HG02943 (cell line): ENCODE measurements around the gene AGAP5.
"Not testable (repeated sequence)": the region's sequence is repeated elsewhere in the genome, so short reads cannot be mapped to it uniquely, and the experiment has no call there.

Source experiments
- ATAC-seq: cut with Tn5 transposase; IDR thresholded peaks from one replicate; pipeline ENCODE4 v1.9.1; 2021; ENCODE audit warnings: mild to moderate bottlenecking, low read depth, moderate library complexity; ENCODE audit not compliant: unreplicated experiment

The AGAP5 gene

GRCh38 chr10:73662705-73663104 is 35.2 kb downstream of the AGAP5 start:
- ATAC-seq = not testable (repeated sequence)

DNA sequence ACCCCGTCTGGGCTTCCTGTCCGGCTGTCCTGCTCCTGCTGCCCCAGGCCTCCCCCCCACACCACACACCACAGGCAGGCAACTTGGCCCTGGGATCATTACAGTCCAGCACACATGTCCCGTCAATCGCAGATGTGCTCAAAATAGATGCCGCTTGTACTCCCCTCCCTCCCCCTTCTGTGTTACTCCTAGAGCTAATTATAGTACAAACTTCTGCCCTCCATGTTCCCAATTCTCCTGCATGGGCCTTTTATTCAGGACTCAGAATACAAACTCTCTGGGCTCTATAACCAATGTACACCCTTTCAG is 42.0 kb downstream of the AGAP5 start, which contains the start of gene SYNPO2L:
SYNPO2L (minus strand) TSS at position 40 of the 309 bp plus-strand sequence. CDS start 107 bp downstream, outside the sequence.
- no peak for ATAC-seq

DNA sequence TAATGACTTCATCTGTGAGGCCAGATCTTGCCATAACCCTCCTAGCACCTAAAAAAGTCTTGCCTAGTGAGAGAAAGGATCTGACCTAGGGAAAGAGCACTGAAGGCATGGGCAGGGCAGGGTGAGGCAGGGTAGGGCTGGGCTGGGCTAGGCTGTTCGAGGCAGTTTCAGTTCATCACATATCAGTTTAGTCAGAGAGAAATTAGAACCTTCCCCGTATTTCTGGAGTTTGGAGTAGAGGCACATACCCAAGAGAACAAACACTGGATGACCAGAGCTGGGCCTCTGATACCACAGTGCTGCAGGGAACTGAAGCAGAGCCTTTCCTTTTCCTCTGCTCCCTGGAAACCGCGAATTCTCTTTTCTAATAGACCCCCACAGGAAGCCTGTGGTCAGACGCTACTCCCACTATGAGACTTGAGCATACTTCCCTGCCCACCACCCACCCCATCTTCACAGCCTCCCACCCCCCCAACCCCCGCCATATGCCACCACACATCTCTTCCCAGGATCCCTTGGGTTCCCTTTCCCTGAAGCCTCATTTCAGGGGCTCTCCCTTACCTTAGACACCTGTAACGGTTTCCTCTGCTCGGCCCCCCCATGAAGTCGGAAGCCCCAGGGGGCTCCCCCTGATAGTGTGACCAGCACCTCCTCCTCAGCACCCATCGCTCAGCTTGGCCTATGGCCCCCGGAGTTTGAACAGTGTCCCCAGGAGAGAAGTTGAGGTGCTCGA is 42.5 kb downstream of the AGAP5 start:
- ATAC-seq = no peak

DNA sequence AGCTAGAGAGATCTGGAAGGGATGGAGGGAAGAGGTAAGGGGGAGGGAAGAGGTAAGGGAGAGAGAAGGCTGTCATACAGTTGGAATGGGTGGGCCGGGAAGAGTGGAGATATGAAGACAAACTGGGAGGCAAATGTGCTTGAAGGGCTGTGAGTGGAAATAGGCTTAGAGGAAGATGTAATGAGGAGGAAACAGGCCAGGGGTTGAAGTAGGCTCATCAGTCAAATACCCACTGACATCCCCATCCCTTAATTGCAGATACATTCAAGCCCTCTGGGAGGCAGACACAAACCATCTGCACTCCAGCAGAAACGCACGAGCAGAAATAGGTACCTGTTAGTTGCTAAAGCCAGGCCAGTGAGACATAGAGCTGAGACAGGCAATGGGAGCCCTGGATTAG is 44.2 kb downstream of the AGAP5 start:
- no peak for ATAC-seq

- no peak for ATAC-seq
Measured at GRCh38 chr10:73653195-73653594, 44.7 kb downstream of the AGAP5 start.

GRCh38 chr10:73650537-73651331 is 47.2 kb downstream of the AGAP5 start:
- ATAC-seq = no peak

DNA sequence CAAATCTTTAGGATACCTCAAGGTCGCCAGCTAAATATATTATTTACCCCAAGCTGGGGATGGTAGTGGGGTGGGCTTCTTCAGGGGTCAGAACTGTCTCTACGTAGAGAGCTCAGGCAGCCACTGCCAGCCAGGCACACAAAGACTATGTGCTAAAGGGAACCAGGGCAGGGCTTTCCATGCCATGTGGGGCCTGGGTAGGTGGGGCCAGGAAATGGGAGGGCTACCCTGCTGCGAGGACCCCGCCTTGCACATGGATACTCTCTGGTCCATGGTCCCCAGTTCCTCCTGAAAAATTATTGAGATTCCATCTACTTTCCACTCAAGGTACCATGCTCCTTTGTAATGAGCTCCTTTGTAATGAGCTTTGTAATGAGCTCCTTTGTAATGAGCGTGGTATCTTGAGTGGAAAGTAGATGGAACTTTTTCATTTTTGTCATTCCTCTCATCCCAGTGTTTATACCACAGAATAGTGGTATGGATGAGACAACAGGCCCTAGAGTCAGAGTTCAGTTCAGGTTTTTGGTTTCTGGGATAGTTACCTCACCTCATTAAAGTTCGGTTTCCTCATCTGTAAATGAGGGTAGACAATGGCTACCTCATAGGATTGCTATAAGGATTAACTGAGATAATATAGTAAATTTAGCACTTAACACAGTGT is 47.9 kb downstream of the AGAP5 start:
- no peak for ATAC-seq

GRCh38 chr10:73648975-73649829 is 48.7 kb downstream of the AGAP5 start:
- no peak for ATAC-seq

DNA sequence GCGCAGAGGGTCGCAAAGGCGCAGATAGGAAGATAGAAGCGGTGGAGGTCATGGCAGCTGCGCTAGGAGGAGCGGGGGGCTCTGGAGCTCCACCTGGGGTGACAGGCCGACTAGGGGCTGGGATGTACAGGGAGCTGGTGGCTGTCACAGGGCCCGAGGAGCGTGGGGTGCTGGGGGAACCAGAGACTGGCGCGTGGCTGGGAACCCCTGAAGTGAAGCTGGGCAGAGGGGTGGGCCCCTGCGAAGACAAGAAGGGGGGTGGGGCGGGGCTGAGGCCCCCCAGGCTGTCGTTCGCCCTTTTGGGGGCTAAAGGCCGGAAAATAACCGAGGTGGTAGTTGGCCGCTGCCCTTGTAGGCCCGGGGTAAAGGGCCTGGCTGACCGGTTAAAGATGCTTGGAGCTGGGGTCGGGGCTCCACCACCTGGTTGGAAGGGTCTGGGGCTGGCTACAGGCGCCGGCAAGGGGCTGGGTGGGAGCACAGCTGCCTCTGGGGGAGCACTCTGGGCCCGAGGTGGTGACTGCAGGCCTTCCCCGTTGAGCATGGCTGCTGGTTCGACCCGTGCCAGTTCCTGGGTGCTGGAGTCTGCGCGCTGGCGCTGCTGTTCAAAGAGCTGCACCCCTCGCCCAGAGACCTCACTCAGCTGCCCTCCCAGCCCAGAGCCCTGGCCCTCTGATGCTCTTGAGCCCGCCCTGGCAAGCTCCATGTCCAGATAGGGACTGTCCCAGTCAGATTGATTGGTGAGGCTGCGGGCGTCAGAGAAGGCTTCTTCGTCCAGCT is 49.8 kb downstream of the AGAP5 start:
- ATAC-seq = no peak

DNA sequence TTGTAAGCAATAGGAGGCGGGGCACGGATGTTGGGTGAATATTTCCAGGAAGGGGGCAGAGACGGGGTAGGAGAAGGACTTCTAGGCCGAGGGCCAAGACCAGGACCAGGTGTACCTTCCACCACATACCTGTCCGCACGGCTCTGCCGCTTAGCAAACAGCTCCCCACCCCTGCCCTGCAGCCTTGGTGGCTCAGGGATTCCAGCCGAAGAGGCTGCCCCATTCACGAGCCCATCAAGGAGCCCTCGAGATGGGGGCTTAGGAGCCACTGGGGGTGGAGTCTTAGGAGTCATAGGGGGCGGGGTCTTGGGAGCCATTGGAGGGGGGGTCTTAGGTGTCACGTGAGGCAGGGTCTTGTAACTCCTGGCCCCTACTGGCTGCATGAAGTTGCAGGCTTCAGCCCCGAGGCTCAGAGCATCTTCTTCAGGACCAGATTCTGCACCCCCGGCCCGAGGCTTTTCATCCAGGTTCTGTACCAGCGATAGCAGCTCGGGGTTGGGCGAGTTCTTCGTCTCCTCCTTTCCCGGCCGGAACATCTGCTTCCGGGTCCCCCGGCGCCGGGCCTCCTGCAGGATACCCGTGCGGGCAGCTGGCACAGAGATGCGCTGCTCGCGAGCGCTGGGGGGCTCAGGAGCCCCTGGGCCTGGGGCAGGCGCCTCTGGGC is 50.6 kb downstream of the AGAP5 start:
- ATAC-seq = no peak

DNA sequence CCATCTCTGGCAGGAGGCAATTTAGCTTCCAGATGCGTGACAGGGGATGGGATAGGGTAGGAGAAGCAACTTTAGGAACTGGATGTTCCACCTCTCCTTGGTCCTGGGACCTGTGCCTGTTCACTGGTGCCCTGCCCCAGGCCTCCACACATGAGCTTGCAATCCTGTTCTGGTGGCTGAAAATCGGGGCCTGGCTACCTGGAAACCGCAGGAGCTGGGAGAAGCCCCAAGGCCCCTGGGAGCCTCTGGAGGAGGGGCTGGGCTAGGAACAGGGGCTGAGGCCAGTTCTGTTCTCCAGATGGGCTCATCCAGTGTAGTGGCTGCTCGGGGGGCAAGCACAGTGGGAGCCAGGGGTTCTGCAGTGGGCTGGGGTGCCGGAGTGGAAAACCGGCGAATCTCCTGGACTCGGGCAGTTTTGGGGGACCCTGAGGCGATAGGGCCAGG is 51.3 kb downstream of the AGAP5 start:
- ATAC-seq = no peak

- no peak for ATAC-seq
Measured at GRCh38 chr10:73645251-73645650, 52.7 kb downstream of the AGAP5 start.

- no peak for ATAC-seq
Measured at GRCh38 chr10:73644767-73645166, 53.1 kb downstream of the AGAP5 start.

DNA sequence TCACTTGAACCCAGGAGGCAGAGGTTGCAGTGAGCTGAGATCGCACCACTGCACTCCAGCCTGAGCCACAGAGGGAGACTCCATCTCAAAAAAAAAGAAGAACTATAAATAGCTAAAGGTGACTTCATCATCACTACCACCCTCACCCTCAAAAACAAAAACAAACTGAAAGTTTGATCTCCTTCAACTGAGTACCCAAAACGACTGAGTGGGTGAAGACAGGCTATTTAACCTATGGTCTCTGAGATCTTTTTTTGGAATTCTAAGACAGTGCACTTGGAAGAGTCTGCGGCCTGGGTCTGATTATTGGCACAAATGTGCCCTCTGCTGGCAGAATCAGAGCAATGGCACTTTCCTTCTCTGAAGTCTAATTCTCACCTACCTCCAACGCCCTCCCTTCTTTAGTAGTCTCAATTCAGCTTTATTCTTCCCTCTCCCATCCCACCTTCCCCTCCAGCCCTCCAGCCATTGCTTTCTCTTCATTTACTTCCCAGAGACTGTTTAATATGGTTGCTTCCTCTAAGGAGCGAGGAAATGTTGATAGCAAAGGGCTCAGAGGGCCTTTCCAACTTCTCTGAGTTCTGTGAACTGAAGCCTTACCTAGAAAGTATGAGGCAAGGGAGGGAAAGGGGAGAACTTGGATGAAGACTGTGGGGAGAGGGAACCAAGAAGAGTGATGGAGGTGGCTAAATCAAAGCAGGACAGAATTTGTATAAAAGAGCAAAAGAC is 53.7 kb downstream of the AGAP5 start:
- no peak for ATAC-seq

DNA sequence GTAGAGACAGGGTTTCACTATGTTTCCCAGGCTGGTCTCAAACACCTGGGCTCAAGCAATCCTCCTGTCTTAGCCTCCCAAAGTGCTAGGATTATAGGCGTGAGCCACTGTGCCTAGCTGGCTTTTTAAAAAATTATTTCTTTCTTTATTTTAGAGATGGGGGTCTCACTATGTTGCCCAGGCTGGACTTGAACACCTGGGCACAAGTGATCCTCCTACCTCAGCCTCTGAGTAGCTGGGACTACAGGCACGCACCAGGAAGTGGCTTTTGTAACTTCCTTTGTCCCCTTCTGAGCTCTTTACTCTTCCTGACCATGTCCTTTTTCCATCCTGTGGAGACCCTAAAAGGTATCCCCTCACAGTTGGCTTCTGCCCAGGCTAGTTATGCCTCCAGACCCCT is 54.5 kb downstream of the AGAP5 start:
- no peak for ATAC-seq

GRCh38 chr10:73641328-73642060 is 56.4 kb downstream of the AGAP5 start, which contains the start of gene MYOZ1:
Gene MYOZ1, minus strand, starts transcription at chr10:73641474. Its CDS starts 1,457 bp downstream, at chr10:73640017.
- ATAC-seq = no peak

GRCh38 chr10:73639286-73639685 is 58.6 kb downstream of the AGAP5 start:
- no peak for ATAC-seq

DNA sequence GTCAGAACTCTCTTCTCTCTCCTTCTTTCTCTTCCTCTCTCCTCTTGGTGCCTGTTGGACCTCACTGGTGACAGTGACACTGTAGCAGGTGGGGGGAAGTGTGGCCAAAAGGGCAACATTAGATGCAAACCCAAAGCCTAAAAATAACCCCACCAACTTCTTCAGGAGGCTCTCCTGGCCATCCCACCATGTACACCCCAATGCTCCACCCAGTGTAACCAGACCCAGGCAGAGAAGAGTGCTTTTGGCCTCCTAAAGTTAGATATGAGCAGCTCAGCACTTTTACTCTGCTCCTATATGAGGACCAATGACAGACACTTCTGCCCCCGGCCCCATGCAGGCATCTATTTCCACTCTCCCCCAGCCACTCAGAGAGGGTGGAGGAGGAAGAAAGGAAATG is 62.1 kb downstream of the AGAP5 start:
- ATAC-seq = no peak
